Left ventricle myocardium inferior (tissue), 1 donor: ENCODE measurements around the gene CYP26C1. TPM values are rescaled to one million over a fixed set of nuclear protein-coding genes. Genes with fewer than 3 reads are reported as not detected.
A peak's percentile ranks its signal among the peaks of the same experiment; 100 is the strongest.

Experiments
- DNase-seq: peaks from one replicate; pipeline ENCODE4 v3.0.0-alpha.2; 2020
- H3K27ac ChIP-seq: fragments of 200-600 bp; replicated peaks from 2 replicates; pipeline ENCODE4 v1.8.0; 2021
- H3K27me3 ChIP-seq: fragments of 200-600 bp; 2 replicates; pipeline ENCODE4 v1.8.0; 2021; ENCODE audit warnings: low read depth
- H3K36me3 ChIP-seq: fragments of 200-600 bp; 2 replicates; pipeline ENCODE4 v1.8.0; 2021
- H3K4me1 ChIP-seq: fragments of 200-600 bp; 2 replicates; pipeline ENCODE4 v1.8.0; 2021
- H3K4me3 ChIP-seq: fragments of 200-600 bp; 2 replicates; pipeline ENCODE4 v1.8.0; 2021; ENCODE audit warnings: mild to moderate bottlenecking, moderate library complexity
- H3K9me3 ChIP-seq: fragments of 200-600 bp; replicated peaks from 2 replicates; pipeline ENCODE4 v1.8.0; 2021
- intact Hi-C: fragments of 100-400 bp; cut with micrococcal nuclease; formaldehyde crosslinking; loops from one replicate; pipeline ENCODE4 v1.11.0; 2022
- total RNA-seq: library from RNA; stranded (reverse); fragmentation: NEBNext Ultra II Directional; extraction: Animal tissue kit (Norgen Biotek cat#: 25700); gene quantifications from one replicate; pipeline ENCODE4 v1.2.1, GENCODE V29; 2021
- TF ChIP-seq, protein P1 (sequence below): fragments of 200-600 bp; IDR thresholded peaks from 2 replicates; pipeline ENCODE4 v1.8.0; 2021; ENCODE audit warnings: antibody characterized with exemption, mild to moderate bottlenecking, borderline replicate concordance
- donor health status: DM: no; HTN: yes; CAD: no; lungs with severe emphysema.

The CYP26C1 gene
- total RNA-seq, 1 donor from 2014 or later: not detected

DNA sequence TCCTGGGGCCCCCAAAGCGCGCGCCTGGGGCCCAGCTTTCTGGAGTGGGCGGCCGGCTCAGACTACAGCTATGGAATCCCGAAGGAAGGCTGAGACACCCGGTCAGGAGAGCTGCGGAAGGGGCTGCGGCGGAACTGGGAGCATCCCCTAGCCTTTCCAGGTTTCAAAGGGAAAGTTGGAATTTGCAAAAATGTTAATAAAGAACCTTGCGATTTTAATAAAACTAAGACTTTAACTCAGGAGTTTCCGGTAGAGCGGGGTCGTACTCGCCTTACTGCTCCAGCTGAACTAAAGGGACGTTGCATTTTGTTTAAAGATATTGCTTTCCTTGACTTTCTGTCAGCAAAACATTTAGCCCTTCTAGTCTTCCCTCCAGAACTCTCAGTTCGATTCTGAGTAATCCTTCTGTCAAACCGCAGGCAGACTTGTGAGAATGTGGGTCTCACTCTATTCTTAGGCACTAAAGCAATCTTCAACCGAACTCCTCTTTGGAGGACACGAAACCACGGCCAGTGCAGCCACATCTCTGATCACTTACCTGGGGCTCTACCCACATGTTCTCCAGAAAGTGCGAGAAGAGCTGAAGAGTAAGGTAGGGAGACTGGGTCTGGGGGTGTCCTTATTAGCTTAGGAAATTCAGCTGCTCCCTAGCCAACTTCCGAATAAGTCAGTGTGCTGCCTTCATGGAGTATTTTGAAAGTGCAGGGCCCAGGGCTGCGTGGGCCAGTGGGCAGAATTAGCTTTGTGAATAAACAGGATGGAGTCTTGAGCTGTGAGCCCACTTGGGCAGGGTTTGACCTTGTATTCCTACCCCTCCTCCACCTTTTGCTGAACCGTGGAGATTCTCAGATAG, 15.0 kb downstream of the CYP26C1 start:
- no peak for DNase-seq
- Histone ChIP-seq H3K4me1 (peaks cover 40% of the 10 kb centered on the region), H3K9me3 (no peaks in the 10 kb centered on the region), H3K27me3 (peaks cover 98% of the 10 kb centered on the region), H3K27ac (no peak overlapping the region), H3K36me3 (no peaks in the 10 kb centered on the region), H3K4me3 (peak overlapping the region; percentile 62)
- TF ChIP-seq, protein P1, sequence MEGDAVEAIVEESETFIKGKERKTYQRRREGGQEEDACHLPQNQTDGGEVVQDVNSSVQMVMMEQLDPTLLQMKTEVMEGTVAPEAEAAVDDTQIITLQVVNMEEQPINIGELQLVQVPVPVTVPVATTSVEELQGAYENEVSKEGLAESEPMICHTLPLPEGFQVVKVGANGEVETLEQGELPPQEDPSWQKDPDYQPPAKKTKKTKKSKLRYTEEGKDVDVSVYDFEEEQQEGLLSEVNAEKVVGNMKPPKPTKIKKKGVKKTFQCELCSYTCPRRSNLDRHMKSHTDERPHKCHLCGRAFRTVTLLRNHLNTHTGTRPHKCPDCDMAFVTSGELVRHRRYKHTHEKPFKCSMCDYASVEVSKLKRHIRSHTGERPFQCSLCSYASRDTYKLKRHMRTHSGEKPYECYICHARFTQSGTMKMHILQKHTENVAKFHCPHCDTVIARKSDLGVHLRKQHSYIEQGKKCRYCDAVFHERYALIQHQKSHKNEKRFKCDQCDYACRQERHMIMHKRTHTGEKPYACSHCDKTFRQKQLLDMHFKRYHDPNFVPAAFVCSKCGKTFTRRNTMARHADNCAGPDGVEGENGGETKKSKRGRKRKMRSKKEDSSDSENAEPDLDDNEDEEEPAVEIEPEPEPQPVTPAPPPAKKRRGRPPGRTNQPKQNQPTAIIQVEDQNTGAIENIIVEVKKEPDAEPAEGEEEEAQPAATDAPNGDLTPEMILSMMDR: no peak
- intact Hi-C loops: no loop called here

DNA sequence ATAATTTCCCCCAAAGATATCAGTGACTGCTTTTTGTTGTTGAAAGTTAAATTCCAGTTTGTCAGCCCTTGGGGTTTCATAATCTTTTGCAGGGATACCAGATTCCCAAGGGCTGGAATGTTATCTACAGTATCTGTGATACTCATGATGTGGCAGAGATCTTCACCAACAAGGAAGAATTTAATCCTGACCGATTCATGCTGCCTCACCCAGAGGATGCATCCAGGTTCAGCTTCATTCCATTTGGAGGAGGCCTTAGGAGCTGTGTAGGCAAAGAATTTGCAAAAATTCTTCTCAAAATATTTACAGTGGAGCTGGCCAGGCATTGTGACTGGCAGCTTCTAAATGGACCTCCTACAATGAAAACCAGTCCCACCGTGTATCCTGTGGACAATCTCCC, 16.3 kb downstream of the CYP26C1 start:
- intact Hi-C loops: no loop called here
- Histone ChIP-seq H3K27ac (no peak overlapping the region), H3K9me3 (no peaks in the 10 kb centered on the region), H3K36me3 (no peaks in the 10 kb centered on the region), H3K27me3 (peaks cover 100% of the 10 kb centered on the region), H3K4me3 (no peak overlapping the region), H3K4me1 (peaks cover 37% of the 10 kb centered on the region)
- no peak for DNase-seq
- TF ChIP-seq, protein P1: no peak

DNA sequence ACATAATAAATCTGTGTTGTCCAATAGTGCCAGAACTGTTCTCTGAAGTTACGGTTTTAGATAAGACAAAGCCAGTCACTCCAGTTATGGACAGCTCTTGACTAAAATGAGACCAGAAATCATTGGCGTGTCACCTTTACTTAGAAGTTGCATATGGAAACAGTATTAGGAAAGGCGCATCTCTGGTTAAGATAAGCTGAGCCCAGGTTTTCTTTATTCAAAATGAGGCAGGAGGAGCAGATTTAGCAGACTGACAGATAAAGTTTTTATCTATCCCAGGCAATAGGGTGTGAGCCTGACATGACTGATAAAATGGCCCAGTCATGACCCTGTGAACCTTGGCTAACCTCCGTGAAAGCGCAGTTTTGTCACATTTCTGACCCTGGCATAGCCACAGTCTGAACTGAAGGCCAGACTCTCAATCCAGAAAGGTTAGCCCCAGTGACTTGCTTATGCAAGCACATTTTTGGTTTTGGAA, 17.3 kb downstream of the CYP26C1 start:
- no peak for DNase-seq
- TF ChIP-seq, protein P1: no peak
- intact Hi-C loops: no loop called here
- Histone ChIP-seq H3K9me3 (no peaks in the 10 kb centered on the region), H3K36me3 (no peaks in the 10 kb centered on the region), H3K27me3 (peaks cover 93% of the 10 kb centered on the region), H3K27ac (no peak overlapping the region), H3K4me3 (no peak overlapping the region), H3K4me1 (peaks cover 27% of the 10 kb centered on the region)

DNA sequence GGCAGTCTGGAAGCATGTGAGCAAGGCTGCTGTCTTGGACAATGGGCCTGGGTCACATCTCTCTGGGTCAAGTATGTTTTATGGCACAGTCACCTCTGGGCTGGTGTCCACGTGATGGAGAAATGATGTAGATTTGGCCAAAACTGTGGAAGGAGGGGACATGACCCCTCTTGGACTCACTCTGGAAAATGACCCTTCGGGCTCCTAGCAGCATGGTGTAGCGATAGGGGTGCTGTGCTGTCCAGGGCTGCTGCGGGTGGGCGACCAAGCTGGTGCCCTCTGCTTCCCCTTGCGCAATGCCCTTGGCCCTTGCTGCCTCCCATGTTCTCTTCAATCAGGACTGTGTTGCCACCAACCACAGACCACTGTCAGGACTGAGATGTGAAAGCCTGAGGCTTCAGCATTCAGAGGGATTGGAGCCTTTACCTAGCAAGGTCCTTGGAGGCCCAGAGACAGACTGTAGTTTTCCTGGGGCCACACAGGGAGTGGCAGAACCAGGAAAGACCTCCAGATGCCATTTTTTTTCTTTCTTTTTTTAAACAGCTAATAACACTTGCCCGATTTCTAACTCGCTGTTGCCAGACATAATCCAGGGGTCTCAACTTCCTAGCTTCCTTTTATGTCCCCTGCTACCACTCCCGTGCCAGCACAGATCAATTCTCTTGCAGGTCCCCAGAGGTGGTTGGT, 19.2 kb downstream of the CYP26C1 start:
- Histone ChIP-seq H3K27me3 (peaks cover 74% of the 10 kb centered on the region), H3K4me3 (no peak overlapping the region), H3K4me1 (peaks cover 7% of the 10 kb centered on the region), H3K36me3 (no peaks in the 10 kb centered on the region), H3K27ac (no peak overlapping the region), H3K9me3 (no peaks in the 10 kb centered on the region)
- DNase-seq: no peak
- intact Hi-C loops: no loop called here
- TF ChIP-seq, protein P1: no peak

DNA sequence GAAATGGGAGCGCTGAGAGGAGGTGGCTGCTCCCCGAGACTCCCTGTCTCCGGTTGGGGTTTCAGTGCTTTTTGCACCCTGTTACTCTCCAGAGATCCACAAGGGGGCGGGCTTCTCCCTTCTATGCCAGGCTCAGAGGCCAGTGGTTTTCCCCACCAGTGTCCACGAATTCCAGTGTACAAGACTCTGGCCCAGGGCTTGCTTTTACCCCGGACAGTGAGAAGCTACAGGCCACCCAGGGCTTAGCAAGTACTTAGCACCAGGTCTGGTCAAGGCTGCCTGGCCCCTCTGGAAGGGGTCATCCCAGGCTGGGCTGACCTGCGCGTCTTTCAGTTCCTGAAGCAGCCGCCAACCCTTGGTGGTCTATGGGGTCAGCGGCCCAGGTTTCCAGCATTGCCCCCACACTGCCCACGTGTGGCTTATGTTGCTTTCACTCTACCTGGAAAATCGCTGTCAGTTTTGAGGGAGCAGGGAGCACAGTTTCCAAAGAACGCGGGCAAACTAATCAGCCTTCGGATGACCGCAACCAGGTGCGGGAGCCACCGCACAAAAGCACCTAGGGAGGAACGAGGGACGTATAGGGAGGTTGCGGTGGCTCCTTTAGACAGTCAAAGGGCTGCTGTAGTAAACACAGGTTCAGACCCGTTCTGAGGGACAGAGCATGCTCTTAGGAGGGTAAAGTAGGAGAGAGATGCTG, 19.9 kb downstream of the CYP26C1 start:
- DNase-seq: peak; percentile 36
- Histone ChIP-seq H3K27ac (no peak overlapping the region), H3K4me3 (no peak overlapping the region), H3K4me1 (peaks cover under 1% of the 10 kb centered on the region), H3K9me3 (no peaks in the 10 kb centered on the region), H3K36me3 (no peaks in the 10 kb centered on the region), H3K27me3 (peaks cover 67% of the 10 kb centered on the region)
- intact Hi-C loops: no loop called here
- TF ChIP-seq, protein P1: peak; percentile 87
